Panc1 (cell line): ENCODE data around the gene PLIN4. TPM values are rescaled to one million over a fixed set of nuclear protein-coding genes. Genes with fewer than 3 reads are reported as not detected.

Source experiments
- ATAC-seq: fragments of 200-7000 bp; cut with Tn5 transposase; 2 replicates; pipeline ENCODE4 v1.9.1; 2020; ENCODE audit warnings: mild to moderate bottlenecking, moderate library complexity
- BruUV-seq: library from RNA; stranded (reverse); fragments of 400-500 nt; replicated peaks from 2 replicates; lab custom pipeline; 2021; lab: Mats Ljungman, UMichigan
- CTCF ChIA-PET: fragments of 300-600 bp; sonication (Branson Sonifier 250); formaldehyde crosslinking; loops from one replicate; lab custom pipeline; 2022; ENCODE audit warnings: antibody characterized with exemption; lab: Charles Lee
- POLR2A ChIA-PET: fragments of 300-600 bp; sonication (Branson Sonifier 250); formaldehyde crosslinking; loops from one replicate; lab custom pipeline; 2022; ENCODE audit warnings: antibody characterized with exemption; lab: Charles Lee
- DNase-seq: peaks from one replicate; pipeline ENCODE4 v3.0.0-alpha.2; 2010; ENCODE audit warnings: low read depth, low spot score
- H3K27ac ChIP-seq: 2 replicates; pipeline ENCODE4 v1.5.1; 2011; ENCODE audit warnings: mild to moderate bottlenecking, low read length, inconsistent platforms
- H3K27me3 ChIP-seq: fragments of 200-500 bp; sonication (Bioruptor generic); 2 replicates; pipeline ENCODE4 v1.6.0; 2014; ENCODE audit warnings: low read length, inconsistent platforms; ENCODE audit not compliant: control insufficient read depth, insufficient read depth
- H3K36me3 ChIP-seq: fragments of 200-500 bp; sonication (Bioruptor generic); 2 replicates; pipeline ENCODE4 v1.5.1; 2014; ENCODE audit warnings: inconsistent platforms, mild to moderate bottlenecking, low read length, moderate library complexity; ENCODE audit not compliant: control insufficient read depth, insufficient read depth
- H3K4me1 ChIP-seq: 2 replicates; pipeline ENCODE4 v1.5.1; 2011; ENCODE audit warnings: inconsistent platforms, mild to moderate bottlenecking, low read length, moderate library complexity; ENCODE audit not compliant: control insufficient read depth, insufficient read depth
- H3K4me3 ChIP-seq, 2 experiments: 2 replicates each; pipeline ENCODE4 v1.5.1; 2011 to 2012; ENCODE audit warnings: low read depth in 2 of 2, low read length in 2 of 2, mild to moderate bottlenecking in 2 of 2, inconsistent platforms in 1 of 2, moderate library complexity in 1 of 2
- H3K9me3 ChIP-seq: fragments of 200-500 bp; sonication (Bioruptor generic); 2 replicates; pipeline ENCODE4 v1.5.1; 2014; ENCODE audit warnings: low read depth, mild to moderate bottlenecking, inconsistent platforms, low read length, moderate library complexity; ENCODE audit not compliant: control insufficient read depth, insufficient read depth
- POLR2AphosphoS5 ChIP-seq: IDR thresholded peaks from 2 replicates; pipeline ENCODE4 v1.6.1; 2012; ENCODE audit warnings: mild to moderate bottlenecking, low read depth, low read length, moderate library complexity
- SIN3A ChIP-seq: IDR thresholded peaks from 2 replicates; pipeline ENCODE4 v1.6.1; 2012; ENCODE audit warnings: low read depth, mild to moderate bottlenecking, low read length, moderate library complexity, borderline replicate concordance; ENCODE audit not compliant: insufficient read depth
- TCF7L2 ChIP-seq: IDR thresholded peaks from 2 replicates; pipeline ENCODE4 v1.6.1; 2011; ENCODE audit warnings: mild to moderate bottlenecking, low read depth, low read length, inconsistent platforms
- in situ Hi-C: cut with HindIII; loops from 2 replicates; pipeline ENCODE4 v1.10.0; 2016; ENCODE audit warnings: low sequenced_read_pairs, low pct_unique_long_range_greater_than_20kb
- intact Hi-C: fragments of 100-400 bp; cut with micrococcal nuclease; formaldehyde crosslinking; loops from one replicate; pipeline ENCODE4 v1.10.0; 2022; ENCODE audit not compliant: unreplicated experiment
- total RNA-seq: library from RNA; stranded (reverse); gene quantifications from one replicate; pipeline ENCODE4 v1.2.1, GENCODE V29; 2021; ENCODE audit not compliant: unreplicated experiment
- TF ChIP-seq, protein P1 (sequence below): fragments of 450-650 bp; IDR thresholded peaks from 2 replicates; pipeline ENCODE4 v1.5.1; 2017; ENCODE audit warnings: mild to moderate bottlenecking
- TF ChIP-seq, protein P2 (sequence below), 2 experiments: IDR thresholded peaks; 2 replicates each; pipeline ENCODE4 v1.6.1; 2011 to 2012; ENCODE audit warnings: low read depth in 2 of 2, control low read depth in 1 of 2, low read length in 1 of 2, mild to moderate bottlenecking in 1 of 2, moderate library complexity in 1 of 2; ENCODE audit not compliant: insufficient read depth in 1 of 2

Gene PLIN4
- total RNA-seq, 1 experiment from 2014 or later: 10.2 TPM

DNA sequence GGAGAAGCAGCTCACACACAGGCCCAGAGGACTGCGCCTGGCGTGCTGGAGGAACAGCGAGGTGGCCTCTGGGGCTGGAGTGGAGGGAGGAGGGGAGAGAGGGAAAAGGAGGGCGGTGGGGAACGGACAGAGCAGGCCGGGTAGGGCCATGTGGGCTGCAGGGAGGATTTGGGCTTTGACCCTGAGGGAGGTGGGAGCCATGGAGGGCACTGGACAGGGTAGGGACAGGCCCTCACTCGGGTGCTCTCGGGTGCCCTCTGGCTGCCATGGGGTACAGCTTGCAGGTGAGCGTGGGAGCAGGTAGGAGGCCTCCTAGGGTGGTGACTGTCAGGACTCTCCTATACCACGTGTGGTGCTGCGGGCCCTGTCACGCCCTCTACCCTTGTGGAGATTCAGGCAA is 22.8 kb downstream of the PLIN4 start:
- DNase-seq (no peak), ATAC-seq (peak; percentile 70)
- no peak for TF ChIP-seq TCF7L2
- no peak overlapping the region for H3K4me3 ChIP-seq
- intact Hi-C loops: no loop called here
- BruUV-seq: no TSS peak
- H3K27ac ChIP-seq: no peak overlapping the region
- no peaks in the 10 kb centered on the region for H3K36me3 ChIP-seq
- POLR2A ChIA-PET: no interaction called here
- CTCF ChIA-PET: no interaction called here
- H3K27me3 ChIP-seq: no peaks in the 10 kb centered on the region
- H3K4me1 ChIP-seq: no peaks in the 10 kb centered on the region
- H3K9me3 ChIP-seq: no peaks in the 10 kb centered on the region
- in situ Hi-C loops: no loop called here

DNA sequence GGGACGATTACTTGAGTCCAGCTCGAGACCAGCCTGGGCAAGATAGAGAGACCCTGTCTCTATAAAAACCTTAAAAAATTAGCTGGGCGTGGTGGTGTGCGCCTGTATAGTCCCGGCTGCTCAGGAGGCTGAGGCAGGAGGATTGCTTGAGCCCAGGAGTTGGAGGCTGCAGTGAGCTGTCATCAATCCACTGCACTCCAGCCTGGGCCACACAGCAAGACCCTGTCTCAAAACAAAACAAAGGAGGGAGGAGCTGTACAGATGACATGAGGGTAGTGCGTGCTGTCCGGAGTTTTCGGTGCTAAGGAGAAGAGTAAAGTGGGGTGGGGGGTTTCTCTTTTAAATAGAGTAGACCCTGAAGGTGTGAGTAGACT is 23.6 kb downstream of the PLIN4 start:
- in situ Hi-C loops: no loop called here
- CTCF ChIA-PET: no interaction called here
- POLR2A ChIA-PET: no interaction called here
- no peaks in the 10 kb centered on the region for H3K4me1 ChIP-seq
- no peak overlapping the region for H3K4me3 ChIP-seq
- H3K36me3 ChIP-seq: no peaks in the 10 kb centered on the region
- BruUV-seq: no TSS peak
- H3K9me3 ChIP-seq: no peaks in the 10 kb centered on the region
- no peak for ATAC-seq
- no peak for DNase-seq
- H3K27me3 ChIP-seq: no peaks in the 10 kb centered on the region
- no peak overlapping the region for H3K27ac ChIP-seq
- intact Hi-C loops: no loop called here
- TF ChIP-seq, protein P1, sequence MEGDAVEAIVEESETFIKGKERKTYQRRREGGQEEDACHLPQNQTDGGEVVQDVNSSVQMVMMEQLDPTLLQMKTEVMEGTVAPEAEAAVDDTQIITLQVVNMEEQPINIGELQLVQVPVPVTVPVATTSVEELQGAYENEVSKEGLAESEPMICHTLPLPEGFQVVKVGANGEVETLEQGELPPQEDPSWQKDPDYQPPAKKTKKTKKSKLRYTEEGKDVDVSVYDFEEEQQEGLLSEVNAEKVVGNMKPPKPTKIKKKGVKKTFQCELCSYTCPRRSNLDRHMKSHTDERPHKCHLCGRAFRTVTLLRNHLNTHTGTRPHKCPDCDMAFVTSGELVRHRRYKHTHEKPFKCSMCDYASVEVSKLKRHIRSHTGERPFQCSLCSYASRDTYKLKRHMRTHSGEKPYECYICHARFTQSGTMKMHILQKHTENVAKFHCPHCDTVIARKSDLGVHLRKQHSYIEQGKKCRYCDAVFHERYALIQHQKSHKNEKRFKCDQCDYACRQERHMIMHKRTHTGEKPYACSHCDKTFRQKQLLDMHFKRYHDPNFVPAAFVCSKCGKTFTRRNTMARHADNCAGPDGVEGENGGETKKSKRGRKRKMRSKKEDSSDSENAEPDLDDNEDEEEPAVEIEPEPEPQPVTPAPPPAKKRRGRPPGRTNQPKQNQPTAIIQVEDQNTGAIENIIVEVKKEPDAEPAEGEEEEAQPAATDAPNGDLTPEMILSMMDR: no peak
- TF ChIP-seq, protein P2, sequence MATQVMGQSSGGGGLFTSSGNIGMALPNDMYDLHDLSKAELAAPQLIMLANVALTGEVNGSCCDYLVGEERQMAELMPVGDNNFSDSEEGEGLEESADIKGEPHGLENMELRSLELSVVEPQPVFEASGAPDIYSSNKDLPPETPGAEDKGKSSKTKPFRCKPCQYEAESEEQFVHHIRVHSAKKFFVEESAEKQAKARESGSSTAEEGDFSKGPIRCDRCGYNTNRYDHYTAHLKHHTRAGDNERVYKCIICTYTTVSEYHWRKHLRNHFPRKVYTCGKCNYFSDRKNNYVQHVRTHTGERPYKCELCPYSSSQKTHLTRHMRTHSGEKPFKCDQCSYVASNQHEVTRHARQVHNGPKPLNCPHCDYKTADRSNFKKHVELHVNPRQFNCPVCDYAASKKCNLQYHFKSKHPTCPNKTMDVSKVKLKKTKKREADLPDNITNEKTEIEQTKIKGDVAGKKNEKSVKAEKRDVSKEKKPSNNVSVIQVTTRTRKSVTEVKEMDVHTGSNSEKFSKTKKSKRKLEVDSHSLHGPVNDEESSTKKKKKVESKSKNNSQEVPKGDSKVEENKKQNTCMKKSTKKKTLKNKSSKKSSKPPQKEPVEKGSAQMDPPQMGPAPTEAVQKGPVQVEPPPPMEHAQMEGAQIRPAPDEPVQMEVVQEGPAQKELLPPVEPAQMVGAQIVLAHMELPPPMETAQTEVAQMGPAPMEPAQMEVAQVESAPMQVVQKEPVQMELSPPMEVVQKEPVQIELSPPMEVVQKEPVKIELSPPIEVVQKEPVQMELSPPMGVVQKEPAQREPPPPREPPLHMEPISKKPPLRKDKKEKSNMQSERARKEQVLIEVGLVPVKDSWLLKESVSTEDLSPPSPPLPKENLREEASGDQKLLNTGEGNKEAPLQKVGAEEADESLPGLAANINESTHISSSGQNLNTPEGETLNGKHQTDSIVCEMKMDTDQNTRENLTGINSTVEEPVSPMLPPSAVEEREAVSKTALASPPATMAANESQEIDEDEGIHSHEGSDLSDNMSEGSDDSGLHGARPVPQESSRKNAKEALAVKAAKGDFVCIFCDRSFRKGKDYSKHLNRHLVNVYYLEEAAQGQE (IDR thresholded peaks at IDR 0.05; ENCODE audit: insufficient read depth in 1 of 2, low read depth in 2 of 2, low read length in 1 of 2): no peak
- TF ChIP-seq POLR2AphosphoS5: no peak
- TF ChIP-seq SIN3A: no peak
- no peak for TF ChIP-seq TCF7L2

DNA sequence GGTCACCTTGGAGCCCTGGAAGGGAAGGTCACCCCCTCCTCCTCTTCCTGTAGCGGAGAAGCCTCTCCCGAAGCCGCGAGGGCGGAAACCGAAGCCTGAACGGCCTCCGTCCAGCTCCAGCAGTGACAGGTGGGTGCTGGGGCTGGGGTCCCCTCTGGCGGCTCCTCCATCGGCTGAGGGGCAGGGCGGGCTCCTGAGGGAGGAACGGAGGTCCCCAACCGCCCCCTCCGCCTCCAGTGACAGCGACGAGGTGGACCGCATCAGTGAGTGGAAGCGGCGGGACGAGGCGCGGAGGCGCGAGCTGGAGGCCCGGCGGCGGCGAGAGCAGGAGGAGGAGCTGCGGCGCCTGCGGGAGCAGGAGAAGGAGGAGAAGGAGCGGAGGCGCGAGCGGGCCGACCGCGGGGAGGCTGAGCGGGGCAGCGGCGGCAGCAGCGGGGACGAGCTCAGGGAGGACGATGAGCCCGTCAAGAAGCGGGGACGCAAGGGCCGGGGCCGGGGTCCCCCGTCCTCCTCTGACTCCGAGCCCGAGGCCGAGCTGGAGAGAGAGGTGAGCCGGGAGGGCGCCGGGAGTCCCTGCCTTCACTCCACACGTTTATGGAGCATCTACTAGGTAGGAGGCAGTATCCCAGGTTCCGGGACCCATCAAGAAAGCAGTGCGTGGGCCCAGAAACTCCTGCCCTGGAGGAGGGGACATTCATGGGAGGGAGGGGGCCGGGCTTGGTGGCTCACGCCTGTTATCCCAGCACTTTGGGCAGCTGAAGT is 24.2 kb downstream of the PLIN4 start:
- no peak for TF ChIP-seq POLR2AphosphoS5
- TF ChIP-seq, protein P1: no peak
- TF ChIP-seq, protein P2 (IDR thresholded peaks at IDR 0.05; ENCODE audit: insufficient read depth in 1 of 2, low read depth in 2 of 2, low read length in 1 of 2): no peak
- TF ChIP-seq TCF7L2: no peak
- TF ChIP-seq SIN3A: no peak
- ChIA-PET CTCF (no interaction called here), POLR2A (no interaction called here)
- no peaks in the 10 kb centered on the region for H3K4me1 ChIP-seq
- ATAC-seq: no peak
- no peak for DNase-seq
- in situ Hi-C loops (no loop called here), intact Hi-C loops (no loop called here)
- H3K4me3 ChIP-seq: no peak overlapping the region
- no peaks in the 10 kb centered on the region for H3K27me3 ChIP-seq
- no peaks in the 10 kb centered on the region for H3K9me3 ChIP-seq
- BruUV-seq: TSS peak; percentile 71
- no peaks in the 10 kb centered on the region for H3K36me3 ChIP-seq
- no peak overlapping the region for H3K27ac ChIP-seq
